HCT116 (cell line): Measurements from ENCODE around the gene NUDT9. TPM values are rescaled to one million over a fixed set of nuclear protein-coding genes. Genes with fewer than 3 reads are reported as not detected.

Experiments used
- ATAC-seq: fragments of 200-7000 bp; cut with Tn5 transposase; 2 replicates; pipeline ENCODE4 v1.9.1; 2020; ENCODE audit warnings: mild to moderate bottlenecking, moderate library complexity
- BruUV-seq: library from RNA; stranded (reverse); fragments of 400-500 nt; replicated peaks from 2 replicates; lab custom pipeline; 2021; lab: Mats Ljungman, UMichigan
- CTCF ChIA-PET: fragments of 300-600 bp; sonication (Branson Sonifier 250); formaldehyde crosslinking; loops from one replicate; lab custom pipeline; 2021; ENCODE audit warnings: antibody characterized with exemption; lab: Charles Lee
- POLR2A ChIA-PET: fragments of 300-600, 350-600 bp; sonication (Branson Sonifier 250); formaldehyde crosslinking; loops from one replicate; lab custom pipeline; 2021; ENCODE audit warnings: antibody characterized with exemption; lab: Charles Lee
- RAD21 ChIA-PET, 2 experiments: fragments of 300-600 bp; sonication (Branson Sonifier 250); formaldehyde crosslinking; loops; one replicate each; lab custom pipeline; 2023; ENCODE audit warnings: low total read pairs in 2 of 2; ENCODE audit not compliant: uncharacterized antibody in 2 of 2, unreplicated experiment in 2 of 2, low non-redundant PET in 1 of 2; lab: Charles Lee
- DNase-seq: peaks from one replicate; pipeline ENCODE4 v3.0.0-alpha.2; 2010; ENCODE audit warnings: low read depth, low spot score
- H2AFZ ChIP-seq: fragments of 200-600 bp; shearing (Covaris generic), sonication (generic); 2 replicates; pipeline ENCODE4 v1.6.1; 2017; ENCODE audit warnings: low read depth, mixed run types, mixed read lengths, antibody characterized with exemption, low read length; ENCODE audit not compliant: poor library complexity, severe bottlenecking
- H3K27ac ChIP-seq: 2 replicates; pipeline ENCODE4 v1.5.1; 2012; ENCODE audit warnings: low read depth, low read length
- H3K27me3 ChIP-seq: fragments of 200-600 bp; sonication (generic); 2 replicates; pipeline ENCODE4 v1.6.1; 2016; ENCODE audit warnings: mixed run types, low read length, mixed read lengths; ENCODE audit not compliant: insufficient read depth
- H3K36me3 ChIP-seq, 2 experiments: fragments of 200-500 bp in 1 of 2; fragments of 200-600 bp in 1 of 2; sonication (Bioruptor generic) in 1 of 2; sonication (generic) in 1 of 2; 2 replicates each; pipeline versions ENCODE4 v1.5.1 to v1.6.1; 2014 to 2016; ENCODE audit warnings: low read length in 2 of 2, inconsistent platforms in 1 of 2, mixed read lengths in 1 of 2, mixed run types in 1 of 2; ENCODE audit not compliant: insufficient read depth in 2 of 2, control insufficient read depth in 1 of 2
- H3K4me1 ChIP-seq, 2 experiments: fragments of 200-600 bp in 1 of 2; sonication (generic) in 1 of 2; 2 replicates each; pipeline versions ENCODE4 v1.5.1 to v1.6.1; 2012 to 2017; ENCODE audit warnings: low read length in 2 of 2, inconsistent platforms in 1 of 2, mild to moderate bottlenecking in 1 of 2, mixed read lengths in 1 of 2, mixed run types in 1 of 2, moderate library complexity in 1 of 2; ENCODE audit not compliant: insufficient read depth in 2 of 2, control insufficient read depth in 1 of 2
- H3K4me2 ChIP-seq: fragments of 200-600 bp; sonication (generic); 2 replicates; pipeline ENCODE4 v1.6.1; 2017; ENCODE audit warnings: mixed run types, low read length, mixed read lengths
- H3K4me3 ChIP-seq, 2 experiments: fragments of 200-600 bp in 1 of 2; sonication (generic) in 1 of 2; replicated peaks in 1 of 2; 2 replicates each; pipeline ENCODE4 v1.5.1; 2011 to 2016; ENCODE audit warnings: low read length in 2 of 2, control low read depth in 1 of 2, low read depth in 1 of 2, mild to moderate bottlenecking in 1 of 2, mixed read lengths in 1 of 2, mixed run types in 1 of 2
- H3K79me2 ChIP-seq: fragments of 200-600 bp; sonication (generic); 2 replicates; pipeline ENCODE4 v1.6.1; 2017; ENCODE audit warnings: mild to moderate bottlenecking, mixed run types, low read length, moderate library complexity, mixed read lengths; ENCODE audit not compliant: insufficient read depth
- H3K9ac ChIP-seq: fragments of 200-600 bp; sonication (generic); 2 replicates; pipeline ENCODE4 v1.6.1; 2016; ENCODE audit warnings: low read length, mixed read lengths
- H3K9me2 ChIP-seq: fragments of 200-600 bp; sonication (generic), shearing (Covaris generic); 2 replicates; pipeline ENCODE4 v1.6.1; 2017; ENCODE audit warnings: mixed run types, mild to moderate bottlenecking, moderate library complexity; ENCODE audit not compliant: insufficient read depth
- H3K9me3 ChIP-seq, 2 experiments: fragments of 200-500 bp in 1 of 2; fragments of 200-600 bp in 1 of 2; sonication (Bioruptor generic) in 1 of 2; sonication (generic) in 1 of 2; 2 replicates each; pipeline ENCODE4 v1.6.1; 2014 to 2017; ENCODE audit warnings: low read length in 2 of 2, mixed read lengths in 2 of 2, inconsistent platforms in 1 of 2, low read depth in 1 of 2, mild to moderate bottlenecking in 1 of 2, mixed run types in 1 of 2, moderate library complexity in 1 of 2; ENCODE audit not compliant: control insufficient read depth in 1 of 2, insufficient read depth in 1 of 2
- H4K20me1 ChIP-seq: fragments of 200-600 bp; sonication (generic), shearing (Covaris generic); 2 replicates; pipeline ENCODE4 v1.6.1; 2017; ENCODE audit warnings: mixed run types, mild to moderate bottlenecking, moderate library complexity; ENCODE audit not compliant: insufficient read depth
- CEBPB ChIP-seq: IDR thresholded peaks from 2 replicates; pipeline ENCODE4 v1.6.1; 2012; ENCODE audit warnings: low read depth
- EGR1 ChIP-seq: IDR thresholded peaks from 2 replicates; pipeline ENCODE4 v1.6.1; 2012; ENCODE audit warnings: low read depth
- ELF1 ChIP-seq: IDR thresholded peaks from 2 replicates; pipeline ENCODE4 v1.6.1; 2012; ENCODE audit warnings: low read depth, borderline replicate concordance
- EZH2 ChIP-seq: fragments of 200-600 bp; sonication (generic); IDR thresholded peaks from 2 replicates; pipeline ENCODE4 v1.6.1; 2017; ENCODE audit warnings: antibody characterized with exemption, mixed run types
- FOSL1 ChIP-seq: IDR thresholded peaks from 2 replicates; pipeline ENCODE4 v1.6.1; 2012; ENCODE audit warnings: low read depth
- JUND ChIP-seq: IDR thresholded peaks from 2 replicates; pipeline ENCODE4 v1.6.1; 2012
- MAX ChIP-seq: IDR thresholded peaks from 2 replicates; pipeline ENCODE4 v1.6.1; 2012
- POLR2A ChIP-seq: IDR thresholded peaks from 2 replicates; pipeline ENCODE4 v1.7.0; 2011; ENCODE audit warnings: borderline replicate concordance; ENCODE audit not compliant: insufficient read depth, insufficient read length; ENCODE audit errors: extremely low read depth
- POLR2AphosphoS5 ChIP-seq: IDR thresholded peaks from 2 replicates; pipeline ENCODE4 v1.6.1; 2011; ENCODE audit warnings: mild to moderate bottlenecking, low read depth, low read length, moderate library complexity
- RAD21 ChIP-seq: IDR thresholded peaks from 2 replicates; pipeline ENCODE4 v1.6.1; 2012; ENCODE audit warnings: low read depth, mild to moderate bottlenecking
- SIN3A ChIP-seq: IDR thresholded peaks from 2 replicates; pipeline ENCODE4 v1.6.1; 2012; ENCODE audit warnings: low read depth
- SP1 ChIP-seq: IDR thresholded peaks from 2 replicates; pipeline ENCODE4 v1.6.1; 2012; ENCODE audit warnings: low read depth
- TCF7L2 ChIP-seq: IDR thresholded peaks from 2 replicates; pipeline ENCODE4 v1.7.0; 2011; ENCODE audit warnings: borderline replicate concordance, inconsistent platforms; ENCODE audit not compliant: insufficient read depth, insufficient read length; ENCODE audit errors: extremely low read depth
- YY1 ChIP-seq: IDR thresholded peaks from 2 replicates; pipeline ENCODE4 v1.6.1; 2011; ENCODE audit warnings: low read length, low read depth, moderate library complexity, mild to moderate bottlenecking; ENCODE audit not compliant: insufficient replicate concordance; ENCODE audit errors: extremely low read depth
- ZBTB33 ChIP-seq: IDR thresholded peaks from 2 replicates; pipeline ENCODE4 v1.6.1; 2011; ENCODE audit warnings: mild to moderate bottlenecking, low read length, moderate library complexity; ENCODE audit not compliant: insufficient replicate concordance; ENCODE audit errors: extremely low read depth
- ZFX ChIP-seq: fragments of 450-650 bp; IDR thresholded peaks from 2 replicates; pipeline ENCODE4 v1.6.1; 2017
- ZNF274 ChIP-seq: fragments of 200-500 bp; sonication (Bioruptor generic); IDR thresholded peaks from 2 replicates; pipeline ENCODE4 v1.6.1; 2014; ENCODE audit warnings: mild to moderate bottlenecking, low read depth, low read length, inconsistent platforms
- intact Hi-C: fragments of 100-400 bp; cut with micrococcal nuclease; formaldehyde crosslinking; loops from 2 replicates; pipeline ENCODE4 v1.10.0; 2022
- total RNA-seq: library from RNA; stranded (reverse); gene quantifications from one replicate; pipeline ENCODE4 v1.2.1, GENCODE V29; 2021; ENCODE audit not compliant: unreplicated experiment
- TF ChIP-seq, protein P1 (sequence below): IDR thresholded peaks from 2 replicates; pipeline ENCODE4 v1.6.1; 2012; ENCODE audit warnings: low read depth
- TF ChIP-seq, protein P2 (sequence below): IDR thresholded peaks from 2 replicates; pipeline ENCODE4 v1.6.1; 2012

NUDT9 gene
- total RNA-seq, 1 experiment from 2014 or later: 13.5 TPM

- Histone ChIP-seq H3K27me3 (no peaks in the 10 kb centered on the region), H3K9me2 (no peaks in the 10 kb centered on the region), H3K36me3 (no peaks in the 10 kb centered on the region), H3K9ac (peak within 1 kb of the TSS; percentile 81), H3K27ac (peak within 1 kb of the TSS; percentile 70), H4K20me1 (no peaks in the 10 kb centered on the region), H3K4me1 (peaks cover 0 to 11% of the 10 kb centered on the region in 2 experiments; a peak in 1 of 4 replicates), H3K9me3 (no peaks in the 10 kb centered on the region), H3K79me2 (peaks cover 50% of the 10 kb centered on the region), H2AFZ (peak within 1 kb of the TSS; percentile 92), H3K4me2 (peak within 1 kb of the TSS; percentile 68), H3K4me3 (peak within 1 kb of the TSS; percentile 76 to 90)
- no TSS peak for BruUV-seq
- DNase-seq: peak; percentile 82
- intact Hi-C loops: loop anchor here (2.0 kb wide), 1 partner anchor 32 kb away; the partner anchor contains the start of gene NUDT9
- RAD21 ChIA-PET: interaction anchor here (0.6 kb wide), 2 partner anchors 74 to 493 kb away, joined by 3 to 6 read pairs; no protein-coding TSS in a partner anchor
- POLR2A ChIA-PET: interaction anchor here (0.8 to 2.0 kb wide), 7 partner anchors 9 to 31 kb away, joined by 3 to 12 read pairs (median 5); partner anchors contain the start of gene NUDT9
- CTCF ChIA-PET: interaction anchor here (0.8 to 1.6 kb wide), 2 partner anchors 9 kb away, joined by 4 to 6 read pairs; no protein-coding TSS in a partner anchor
- ATAC-seq: peak; percentile 97
- TF ChIP-seq, protein P1, sequence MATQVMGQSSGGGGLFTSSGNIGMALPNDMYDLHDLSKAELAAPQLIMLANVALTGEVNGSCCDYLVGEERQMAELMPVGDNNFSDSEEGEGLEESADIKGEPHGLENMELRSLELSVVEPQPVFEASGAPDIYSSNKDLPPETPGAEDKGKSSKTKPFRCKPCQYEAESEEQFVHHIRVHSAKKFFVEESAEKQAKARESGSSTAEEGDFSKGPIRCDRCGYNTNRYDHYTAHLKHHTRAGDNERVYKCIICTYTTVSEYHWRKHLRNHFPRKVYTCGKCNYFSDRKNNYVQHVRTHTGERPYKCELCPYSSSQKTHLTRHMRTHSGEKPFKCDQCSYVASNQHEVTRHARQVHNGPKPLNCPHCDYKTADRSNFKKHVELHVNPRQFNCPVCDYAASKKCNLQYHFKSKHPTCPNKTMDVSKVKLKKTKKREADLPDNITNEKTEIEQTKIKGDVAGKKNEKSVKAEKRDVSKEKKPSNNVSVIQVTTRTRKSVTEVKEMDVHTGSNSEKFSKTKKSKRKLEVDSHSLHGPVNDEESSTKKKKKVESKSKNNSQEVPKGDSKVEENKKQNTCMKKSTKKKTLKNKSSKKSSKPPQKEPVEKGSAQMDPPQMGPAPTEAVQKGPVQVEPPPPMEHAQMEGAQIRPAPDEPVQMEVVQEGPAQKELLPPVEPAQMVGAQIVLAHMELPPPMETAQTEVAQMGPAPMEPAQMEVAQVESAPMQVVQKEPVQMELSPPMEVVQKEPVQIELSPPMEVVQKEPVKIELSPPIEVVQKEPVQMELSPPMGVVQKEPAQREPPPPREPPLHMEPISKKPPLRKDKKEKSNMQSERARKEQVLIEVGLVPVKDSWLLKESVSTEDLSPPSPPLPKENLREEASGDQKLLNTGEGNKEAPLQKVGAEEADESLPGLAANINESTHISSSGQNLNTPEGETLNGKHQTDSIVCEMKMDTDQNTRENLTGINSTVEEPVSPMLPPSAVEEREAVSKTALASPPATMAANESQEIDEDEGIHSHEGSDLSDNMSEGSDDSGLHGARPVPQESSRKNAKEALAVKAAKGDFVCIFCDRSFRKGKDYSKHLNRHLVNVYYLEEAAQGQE: no peak
- TF ChIP-seq MAX (peak; percentile 84), POLR2AphosphoS5 (peak; percentile 82), ZFX (no peak), EGR1 (no peak), JUND (no peak), ELF1 (no peak), RAD21 (no peak), FOSL1 (no peak), SIN3A (no peak; the same call in 1 of the 2 replicates), EZH2 (no peak), TCF7L2 (peak; percentile 88), CEBPB (peak; percentile 97), YY1 (peak; percentile 18), SP1 (peak; percentile 10; the same call in 1 of the 2 replicates), POLR2A (peak; percentile 95), ZNF274 (no peak), ZBTB33 (no peak)
- TF ChIP-seq, protein P2, sequence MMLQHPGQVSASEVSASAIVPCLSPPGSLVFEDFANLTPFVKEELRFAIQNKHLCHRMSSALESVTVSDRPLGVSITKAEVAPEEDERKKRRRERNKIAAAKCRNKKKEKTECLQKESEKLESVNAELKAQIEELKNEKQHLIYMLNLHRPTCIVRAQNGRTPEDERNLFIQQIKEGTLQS: no peak
Measured at GRCh38 chr4:87390891-87391575, 31.3 kb upstream of the NUDT9 start, which contains the start of gene HSD17B11. Gene HSD17B11, minus strand, starts transcription at chr4:87391188. Its CDS starts 118 bp downstream, at chr4:87391070.
